Tongue (tissue), 3 donors: ENCODE measurements around the gene CST8. TPM values are rescaled to one million over a fixed set of nuclear protein-coding genes. Genes with fewer than 3 reads are reported as not detected.

Experiments
- DNase-seq: peaks from one replicate; pipeline ENCODE4 v3.0.0-alpha.2; 2015
- small RNA-seq: library from RNA; depleted of rRNA; stranded (forward); fragments of <200 nt; gene quantifications from one replicate; pipeline ENCODE3, GENCODE V24; 2014; ENCODE audit warnings: low replicate concordance
- total RNA-seq: library from RNA; depleted of rRNA; stranded (reverse); fragments of >200 nt; gene quantifications from one replicate; pipeline ENCODE4 v1.2.3, GENCODE V29; 2014

Gene CST8
- total RNA-seq, 1 donor from 2014 or later = not detected

DNA sequence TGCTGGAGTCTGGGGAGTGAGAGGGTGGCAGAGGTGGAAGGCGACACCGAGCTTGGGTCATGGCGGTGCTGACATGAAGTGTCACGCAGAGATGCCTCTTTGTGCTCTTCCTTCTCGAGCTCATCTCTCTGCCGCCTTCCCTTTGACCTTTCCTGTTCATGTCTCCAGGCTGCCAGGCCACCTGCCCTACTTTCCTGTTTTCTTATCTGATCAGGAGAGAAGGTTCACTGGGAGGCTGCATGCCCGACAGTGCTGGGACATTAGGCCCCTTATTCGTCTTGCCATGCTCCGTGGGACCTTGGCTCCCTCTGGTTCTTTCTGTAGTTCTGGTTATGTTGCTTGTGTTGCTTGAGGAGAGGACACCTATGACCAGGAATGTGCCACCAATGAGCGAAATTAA is 33.2 kb downstream of the CST8 start:
- no peak for DNase-seq

DNA sequence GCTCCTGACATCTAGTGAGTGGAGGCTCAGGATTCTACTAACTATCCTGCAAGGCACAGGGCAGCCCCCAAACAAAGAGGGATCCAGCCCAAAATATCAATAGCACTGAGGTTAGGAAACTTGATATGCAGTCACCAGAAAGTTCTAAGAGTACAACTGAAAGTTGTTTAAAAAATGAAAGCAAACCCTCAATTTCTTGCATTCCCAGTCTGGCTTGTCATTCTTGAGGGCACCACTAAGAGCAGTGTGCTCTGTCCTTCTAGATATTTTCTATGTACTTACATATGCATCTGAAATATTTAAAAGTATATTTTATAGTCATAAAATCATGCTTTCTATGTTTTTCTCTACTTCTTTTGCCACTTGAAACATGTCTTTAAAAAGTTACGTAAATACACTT is 35.9 kb downstream of the CST8 start:
- DNase-seq = no peak

DNA sequence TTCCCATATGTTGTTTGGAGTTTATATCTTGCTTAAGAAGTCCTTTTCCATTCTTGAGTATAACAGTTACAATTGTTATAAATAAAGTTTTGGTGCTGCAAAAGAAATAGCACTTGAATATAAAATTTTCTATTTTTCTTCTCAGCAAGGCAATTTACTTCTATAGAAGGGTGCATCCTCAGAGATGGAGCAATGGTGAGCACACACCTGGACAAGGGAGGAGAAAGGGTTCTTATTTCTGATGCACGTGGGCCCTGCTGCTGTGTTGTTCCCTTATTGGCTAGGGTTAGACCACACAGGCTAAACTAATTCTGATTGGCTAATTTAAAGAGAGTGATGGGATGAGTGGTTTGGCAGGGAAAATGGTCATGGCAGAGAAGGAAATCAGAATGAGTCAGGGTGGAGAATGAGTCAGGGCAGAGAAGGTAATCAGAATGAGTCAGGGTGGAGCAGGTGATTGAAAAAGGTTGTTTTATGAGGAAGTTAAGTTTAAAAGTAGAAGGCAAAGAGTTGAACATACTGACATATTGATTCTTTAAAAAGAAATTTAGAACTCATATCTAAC is 38.0 kb downstream of the CST8 start:
- no peak for DNase-seq

DNA sequence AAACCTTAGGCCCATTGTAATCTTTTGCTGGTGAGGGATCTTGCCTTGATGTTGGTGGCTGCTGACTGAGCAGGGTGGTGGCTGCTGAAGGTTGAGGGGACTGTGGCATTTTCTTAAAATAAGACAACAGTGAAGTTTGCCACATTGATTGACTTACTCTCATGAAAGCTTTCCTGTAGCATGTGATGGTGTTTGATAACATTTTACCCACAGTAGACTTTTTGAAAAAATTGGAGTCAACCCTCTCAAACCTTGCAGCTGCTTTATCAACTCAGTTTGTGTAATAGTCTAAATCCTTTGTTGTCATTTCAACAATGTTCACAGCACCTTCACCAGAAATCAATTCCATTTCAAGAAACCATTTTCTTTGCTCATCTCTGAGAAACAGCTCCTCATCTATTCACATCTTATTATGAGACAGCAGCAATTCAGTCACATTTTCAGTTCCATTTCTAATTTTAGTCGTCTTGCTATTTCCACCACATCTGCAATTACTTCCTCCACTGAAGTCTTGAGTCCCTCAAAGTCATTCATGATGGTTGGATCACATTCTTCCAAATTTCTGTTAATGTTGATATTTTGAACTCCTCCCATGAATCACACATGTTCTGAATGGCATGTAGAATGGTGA is 40.1 kb downstream of the CST8 start:
- DNase-seq = no peak

DNA sequence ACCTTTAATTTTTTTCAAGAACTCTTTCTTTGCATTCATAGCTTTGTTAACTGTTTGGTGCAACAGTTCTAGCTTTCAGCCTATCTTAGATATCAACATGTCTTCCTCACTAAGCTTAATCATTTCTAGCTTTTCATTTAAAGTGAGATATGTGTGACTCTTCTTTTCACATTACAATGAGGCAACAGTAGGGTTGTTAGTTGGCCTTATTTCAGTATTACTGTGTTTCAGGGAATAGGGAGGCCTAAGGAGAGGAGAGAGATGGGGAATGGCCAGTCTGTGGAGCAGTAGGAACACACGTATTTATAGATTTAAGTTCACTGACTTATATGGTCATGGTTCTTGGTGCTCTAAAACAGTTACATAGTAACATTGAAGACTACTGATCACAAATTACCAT is 41.6 kb downstream of the CST8 start:
- DNase-seq = no peak

DNA sequence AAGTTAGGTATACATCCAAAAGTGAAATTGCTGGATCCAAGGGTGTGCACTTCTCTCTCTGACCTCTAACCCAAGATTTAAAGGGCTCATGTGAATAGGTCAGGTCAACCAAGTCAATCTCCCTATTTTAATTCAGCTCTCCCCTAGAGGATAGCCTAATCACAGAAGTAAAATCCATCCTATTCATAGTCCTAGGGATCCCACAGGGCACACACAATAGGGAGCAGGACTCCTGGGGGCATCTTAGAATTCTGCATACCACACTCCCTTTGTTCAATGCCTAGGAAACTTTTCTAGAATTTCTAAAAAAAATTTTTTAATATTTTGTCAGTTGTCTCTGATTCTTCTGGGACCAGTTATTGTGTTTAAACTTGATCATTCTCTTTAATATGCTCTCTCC is 42.2 kb downstream of the CST8 start:
- DNase-seq = no peak

DNA sequence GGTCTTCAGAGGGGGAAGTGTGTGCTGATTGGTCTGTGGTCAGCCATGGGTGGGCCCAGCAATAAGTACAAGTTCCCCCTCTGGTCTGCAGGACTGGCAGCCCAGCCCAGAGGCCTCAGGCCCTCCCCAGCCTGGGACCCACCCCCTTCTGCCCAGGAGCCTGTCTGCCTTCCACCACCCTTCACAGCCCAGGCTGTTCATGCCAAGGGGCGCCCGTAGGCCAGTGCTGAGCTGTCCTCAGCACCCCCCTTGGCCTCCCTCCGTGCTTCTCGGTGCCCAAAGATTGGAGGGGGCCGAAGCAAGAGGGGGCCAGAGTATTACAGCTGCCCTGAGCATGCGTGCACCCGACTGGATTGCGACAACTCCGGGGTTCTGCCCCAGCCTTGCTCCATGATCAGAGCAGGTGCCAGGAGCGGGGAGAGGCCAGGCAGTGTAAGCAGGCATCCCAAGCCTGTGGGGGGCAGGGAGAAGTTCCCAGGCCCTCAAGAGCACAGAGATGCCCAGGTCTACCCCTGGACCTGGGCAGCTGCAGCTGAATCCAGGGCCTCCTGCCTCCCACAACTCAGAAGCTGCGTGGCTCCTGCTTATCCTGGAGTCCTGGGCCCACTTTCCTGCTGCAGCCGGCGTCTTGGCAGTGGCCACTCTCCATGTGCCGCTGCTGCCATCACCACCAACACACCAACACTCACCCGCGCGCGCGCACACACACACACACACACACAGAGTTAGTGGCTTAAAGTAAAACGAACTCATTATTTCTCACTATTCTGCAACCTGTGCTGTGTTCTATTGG is 44.1 kb downstream of the CST8 start:
- no peak for DNase-seq

DNA sequence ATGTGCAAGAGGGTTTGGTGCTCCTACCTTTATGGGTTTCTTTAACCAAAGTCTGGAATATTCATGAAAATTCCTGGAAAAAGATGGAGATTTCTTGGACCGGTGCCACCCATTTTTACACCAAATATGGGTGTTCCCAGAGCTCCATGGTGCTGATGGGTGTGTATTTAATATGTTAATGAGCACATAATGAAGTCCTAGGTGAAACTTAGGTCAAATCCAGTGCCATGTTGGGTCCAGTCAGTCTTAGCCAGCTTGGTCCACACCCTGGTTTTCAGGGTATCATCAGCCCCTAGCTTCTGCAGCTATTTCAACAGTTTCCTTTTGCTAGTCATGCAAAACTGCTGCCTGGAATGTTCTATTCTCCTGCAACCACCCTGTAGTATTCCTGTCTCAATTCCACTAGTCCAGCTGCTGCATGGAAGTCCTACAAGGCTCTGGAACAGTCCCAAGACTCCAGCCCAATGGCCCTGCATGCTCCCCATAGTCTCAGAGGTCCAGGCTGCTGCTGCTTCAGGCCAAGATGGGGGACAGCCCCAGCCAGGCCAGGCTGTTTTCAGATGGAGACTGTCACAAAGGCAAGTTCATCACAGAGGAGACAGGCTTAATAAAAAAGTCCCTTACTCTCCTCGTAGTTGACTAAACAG is 45.5 kb downstream of the CST8 start:
- no peak for DNase-seq

DNA sequence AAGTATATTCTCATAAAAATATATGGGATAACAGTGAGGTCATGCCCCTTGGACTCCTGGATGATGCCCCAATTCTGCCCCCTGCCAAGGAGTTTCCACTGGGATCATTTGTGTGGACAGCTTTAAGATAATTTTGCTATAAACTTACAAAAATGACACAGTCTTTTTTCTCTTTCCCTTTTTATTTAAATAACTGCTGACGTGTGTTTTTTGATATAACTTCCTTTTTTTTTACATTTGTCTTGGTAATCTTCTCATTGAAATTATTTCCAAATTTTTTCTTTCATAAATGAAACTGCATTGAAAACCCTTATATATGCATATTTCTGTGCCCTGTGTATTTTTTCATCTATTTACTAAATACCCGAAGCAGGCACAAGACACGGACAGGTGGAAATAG is 46.1 kb downstream of the CST8 start:
- DNase-seq = no peak

DNA sequence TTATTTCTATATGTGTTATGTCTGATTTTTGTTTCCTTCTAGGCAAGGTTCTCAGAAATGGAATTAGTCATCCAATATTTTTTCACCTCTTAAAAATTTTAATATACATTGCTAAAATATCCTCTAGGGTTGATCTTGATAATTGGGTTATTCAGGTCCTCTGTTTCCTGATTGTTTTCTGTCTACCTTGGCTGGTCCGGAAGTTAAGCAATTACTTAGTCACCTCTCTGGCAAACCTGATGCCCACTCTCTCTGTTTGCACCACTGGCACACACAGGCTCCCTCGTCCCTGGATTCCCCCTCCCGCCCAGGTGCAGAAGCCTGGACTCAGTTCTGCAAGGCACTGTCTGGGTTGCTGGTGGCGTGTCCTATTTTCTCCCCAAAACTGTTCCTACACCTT is 49.7 kb downstream of the CST8 start:
- no peak for DNase-seq

DNA sequence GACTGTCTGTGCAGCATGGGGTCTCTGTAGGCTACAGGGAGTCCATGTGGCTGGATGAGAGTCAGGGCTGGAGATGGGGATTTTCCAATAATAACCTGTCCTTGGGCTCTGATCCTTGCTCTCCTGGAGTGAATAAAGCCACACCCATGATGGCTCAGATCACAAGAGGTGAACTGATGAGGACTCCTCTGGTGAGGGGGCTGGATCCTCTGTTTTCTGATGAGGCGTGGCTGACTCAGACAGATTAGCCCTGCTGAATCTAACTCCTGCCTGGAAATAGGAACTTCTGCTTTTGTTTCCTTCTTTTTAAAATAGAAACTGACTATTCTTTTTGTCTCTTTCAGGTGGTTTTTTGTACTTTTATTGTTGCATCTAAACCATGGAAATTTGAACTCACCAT is 50.4 kb downstream of the CST8 start:
- DNase-seq = no peak

DNA sequence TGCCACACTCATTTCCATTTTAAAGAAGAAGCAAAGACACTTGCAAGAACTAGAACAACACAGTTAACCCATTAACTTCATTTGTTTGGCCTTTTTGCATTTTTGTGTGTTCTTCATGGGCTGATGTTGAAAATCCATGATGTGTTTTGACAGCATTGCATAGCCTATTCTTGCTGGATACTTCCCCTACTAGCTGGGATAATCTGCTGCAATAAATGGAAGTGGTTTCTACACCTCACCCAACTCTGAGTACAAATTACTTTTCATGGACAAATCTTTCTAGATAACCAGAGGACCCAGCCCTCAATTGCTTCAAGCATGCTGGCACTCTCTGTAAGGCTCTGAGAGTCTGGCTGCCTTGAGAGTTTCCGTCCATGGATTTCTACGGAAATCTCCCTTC is 50.9 kb downstream of the CST8 start:
- DNase-seq = no peak

DNA sequence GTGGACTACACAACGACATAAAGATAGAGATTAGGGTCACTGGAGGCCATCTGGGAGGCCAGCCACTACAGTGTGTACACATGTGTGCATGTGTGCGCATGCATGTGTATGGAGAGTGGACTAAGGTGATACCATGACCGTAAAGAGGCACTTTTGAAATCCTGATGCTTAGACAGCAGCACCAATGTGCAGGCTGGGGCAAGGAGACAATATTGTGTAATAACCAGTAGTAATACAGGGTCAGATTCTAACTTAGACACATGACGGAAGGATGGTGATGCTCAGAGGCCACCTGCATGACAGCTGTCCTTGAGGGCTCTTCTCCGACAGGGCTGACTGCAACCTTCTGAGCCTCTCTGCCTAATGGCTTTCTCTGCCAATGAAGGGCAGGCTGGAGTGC is 51.9 kb downstream of the CST8 start:
- DNase-seq = no peak

DNA sequence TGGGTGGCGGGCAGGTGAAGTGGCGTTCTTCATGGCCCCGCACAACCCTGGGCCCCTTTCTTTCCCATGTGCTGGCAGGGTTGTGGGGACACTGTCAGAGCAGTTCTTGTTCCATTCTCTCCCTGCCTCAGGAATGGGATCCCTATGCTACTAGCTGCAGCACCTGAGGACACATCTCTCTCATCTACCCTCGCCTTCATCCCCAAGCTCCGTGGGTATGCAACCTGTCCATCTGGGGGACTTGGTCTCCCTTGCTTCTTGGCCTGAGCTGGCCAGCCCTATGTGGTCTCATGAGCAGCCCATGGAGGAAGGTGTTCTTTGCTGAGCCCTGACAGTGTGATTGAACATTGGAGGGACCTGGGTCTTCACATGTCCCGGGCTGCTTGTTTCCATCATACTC is 53.2 kb downstream of the CST8 start:
- DNase-seq = no peak

Small RNA genes within 50 kb of the gene (small RNA-seq; reads per million reads assigned to genes)
- gene RF00019 = not detected

Other genes with a start within 250 kb of the CST8 start
- gene NXT1, start 140.3 kb upstream of the CST8 start, total RNA-seq = 21.1 TPM
- 17.2 TPM for gene GZF1, start 128.9 kb upstream of the CST8 start, total RNA-seq
- gene NAPB, start 69.6 kb upstream of the CST8 start, total RNA-seq = 23.7 TPM
- gene CSTL1, start 51.4 kb upstream of the CST8 start, total RNA-seq = not detected
- gene CST11, start 38.2 kb upstream of the CST8 start, total RNA-seq = not detected
- gene CST9L, start 77.4 kb downstream of the CST8 start, total RNA-seq = not detected
- not detected for gene CST9, start 114.8 kb downstream of the CST8 start, total RNA-seq
- gene CST3, start 146.8 kb downstream of the CST8 start, total RNA-seq = 229 TPM
- not detected for gene CST4, start 197.9 kb downstream of the CST8 start, total RNA-seq